Parathyroid adenoma (tissue), 2 donors: ENCODE data around the gene PADI3.

Source experiments
- H2AFZ ChIP-seq: fragments of 300-600 bp; sonication (generic); one replicate; pipeline ENCODE4 v1.7.0; 2017; ENCODE audit warnings: antibody characterized with exemption, mild to moderate bottlenecking
- H3K27ac ChIP-seq: fragments of 300-600 bp; sonication (generic); one replicate; pipeline ENCODE4 v1.7.0; 2017
- H3K27me3 ChIP-seq: fragments of 300-600 bp; sonication (generic); one replicate; pipeline ENCODE4 v1.7.0; 2017; ENCODE audit warnings: low read length; ENCODE audit not compliant: control insufficient read depth, insufficient read depth
- H3K36me3 ChIP-seq: fragments of 300-600 bp; sonication (generic); one replicate; pipeline ENCODE4 v1.7.0; 2017; ENCODE audit warnings: low read length; ENCODE audit not compliant: control insufficient read depth, insufficient read depth
- H3K4me1 ChIP-seq: fragments of 300-600 bp; sonication (generic); one replicate; pipeline ENCODE4 v1.7.0; 2017; ENCODE audit warnings: control low read depth
- H3K4me2 ChIP-seq: fragments of 300-600 bp; sonication (generic); one replicate; pipeline ENCODE4 v1.7.0; 2017; ENCODE audit warnings: low read length
- H3K4me3 ChIP-seq: fragments of 300-600 bp; sonication (generic); one replicate; pipeline ENCODE4 v1.7.0; 2017; ENCODE audit warnings: low read depth, low read length
- H3K79me2 ChIP-seq: fragments of 300-600 bp; sonication (generic); one replicate; pipeline ENCODE4 v1.7.0; 2017; ENCODE audit warnings: control low read depth
- H3K9ac ChIP-seq: fragments of 300-600 bp; sonication (generic); one replicate; pipeline ENCODE4 v1.7.0; 2017; ENCODE audit warnings: mild to moderate bottlenecking
- H3K9me3 ChIP-seq: fragments of 300-600 bp; sonication (generic); one replicate; pipeline ENCODE4 v1.7.0; 2017; ENCODE audit warnings: low read length; ENCODE audit not compliant: control insufficient read depth
- CTCF ChIP-seq: fragments of 300-600 bp; sonication (generic); IDR thresholded peaks from one replicate; pipeline ENCODE4 v1.7.0; 2017; ENCODE audit warnings: antibody characterized with exemption, mild to moderate bottlenecking
- donor health status: primary hyperparathyroidism.

PADI3 gene

GRCh38 chr1:17248781-17249180 is at the start of gene PADI3:
PADI3 (plus strand) TSS chr1:17249098; CDS start chr1:17249138, 40 bp downstream.
- Histone ChIP-seq H3K36me3 (no peaks in the 10 kb centered on the region), H3K9me3 (no peaks in the 10 kb centered on the region), H3K79me2 (no peaks in the 10 kb centered on the region), H3K27ac (no peak within 1 kb of the TSS), H3K9ac (no peak within 1 kb of the TSS), H2AFZ (no peak within 1 kb of the TSS), H3K4me2 (no peak within 1 kb of the TSS), H3K4me1 (no peaks in the 10 kb centered on the region), H3K4me3 (no peak within 1 kb of the TSS), H3K27me3 (no peaks in the 10 kb centered on the region)
- TF ChIP-seq CTCF, result no peak

GRCh38 chr1:17199267-17200044 is 49.4 kb upstream of the PADI3 start:
- no peaks in the 10 kb centered on the region for H3K4me1 ChIP-seq
- H3K9me3 ChIP-seq, result no peaks in the 10 kb centered on the region
- TF ChIP-seq CTCF, result no peak
- H3K4me3 ChIP-seq, result no peak overlapping the region
- no peaks in the 10 kb centered on the region for H3K27me3 ChIP-seq
- no peak overlapping the region for H3K9ac ChIP-seq
- H3K36me3 ChIP-seq, result no peaks in the 10 kb centered on the region
- no peak overlapping the region for H3K27ac ChIP-seq
- H3K79me2 ChIP-seq, result no peaks in the 10 kb centered on the region
- H2AFZ ChIP-seq, result no peak overlapping the region
- no peak overlapping the region for H3K4me2 ChIP-seq

- TF ChIP-seq CTCF, result no peak
- Histone ChIP-seq H3K36me3 (no peaks in the 10 kb centered on the region), H3K79me2 (no peaks in the 10 kb centered on the region), H3K4me2 (no peak overlapping the region), H3K4me3 (no peak overlapping the region), H2AFZ (no peak overlapping the region), H3K4me1 (no peaks in the 10 kb centered on the region), H3K27me3 (no peaks in the 10 kb centered on the region), H3K9me3 (no peaks in the 10 kb centered on the region), H3K9ac (no peak overlapping the region), H3K27ac (no peak overlapping the region)
Measured at GRCh38 chr1:17200246-17200645, 48.7 kb upstream of the PADI3 start.

- Histone ChIP-seq H3K79me2 (no peaks in the 10 kb centered on the region), H3K9me3 (no peaks in the 10 kb centered on the region)
Measured at GRCh38 chr1:17200756-17201155, 48.1 kb upstream of the PADI3 start.

More at GRCh38 chr1:17200756-17201155, 48.1 kb upstream of the PADI3 start:
- Histone ChIP-seq H3K9ac (no peak overlapping the region), H2AFZ (no peak overlapping the region), H3K4me2 (no peak overlapping the region), H3K4me3 (no peak overlapping the region), H3K27me3 (no peaks in the 10 kb centered on the region), H3K36me3 (no peaks in the 10 kb centered on the region), H3K27ac (no peak overlapping the region), H3K4me1 (no peaks in the 10 kb centered on the region)
- no peak for TF ChIP-seq CTCF
